ENCODE results near the gene SLC12A9.

The SLC12A9 gene

GRCh38 chr7:100891568-100892247 is 39.2 kb downstream of the SLC12A9 start:
- TF ChIP-seq ZNF274 (IDR thresholded peaks at IDR 0.05; ENCODE audit: low read depth, low read length) (no peak), YY1 (IDR thresholded peaks at IDR 0.05; ENCODE audit: insufficient read depth, insufficient read length) (no peak), SUZ12 (IDR thresholded peaks at IDR 0.05; ENCODE audit: extremely low read depth, insufficient read depth, insufficient read length) (no peak)
- Histone ChIP-seq H3K27me3 (ENCODE audit: insufficient read depth, insufficient read length) (peaks cover 8% of the 10 kb centered on the region), H3K4me3 (ENCODE audit: insufficient read length, low read depth) (no peak overlapping the region), H3K9ac (ENCODE audit: insufficient read length, low read depth) (no peak overlapping the region), H3K4me1 (ENCODE audit: insufficient read depth, insufficient read length) (peaks cover 15% of the 10 kb centered on the region), H3K9me3 (ENCODE audit: insufficient read depth, low read length) (no peaks in the 10 kb centered on the region), H3K36me3 (ENCODE audit: insufficient read depth, insufficient read length, low read length) (peaks cover 38% of the 10 kb centered on the region)
- no peak for DNase-seq (ENCODE audit: low read depth, low spot score)

GRCh38 chr7:100892364-100893317 is 40.1 kb downstream of the SLC12A9 start:
- Histone ChIP-seq H3K27me3 (ENCODE audit: insufficient read depth, insufficient read length) (peaks cover 9% of the 10 kb centered on the region), H3K9ac (ENCODE audit: insufficient read length, low read depth) (no peak overlapping the region), H3K4me3 (ENCODE audit: insufficient read length, low read depth) (no peak overlapping the region), H3K4me1 (ENCODE audit: insufficient read depth, insufficient read length) (peaks cover 8% of the 10 kb centered on the region), H3K36me3 (ENCODE audit: insufficient read depth, insufficient read length, low read length) (peaks cover 28% of the 10 kb centered on the region), H3K9me3 (ENCODE audit: insufficient read depth, low read length) (no peaks in the 10 kb centered on the region)
- TF ChIP-seq YY1 (IDR thresholded peaks at IDR 0.05; ENCODE audit: insufficient read depth, insufficient read length) (no peak), SUZ12 (IDR thresholded peaks at IDR 0.05; ENCODE audit: extremely low read depth, insufficient read depth, insufficient read length) (no peak), ZNF274 (IDR thresholded peaks at IDR 0.05; ENCODE audit: low read depth, low read length) (no peak)
- no peak for DNase-seq (ENCODE audit: low read depth, low spot score)

DNA sequence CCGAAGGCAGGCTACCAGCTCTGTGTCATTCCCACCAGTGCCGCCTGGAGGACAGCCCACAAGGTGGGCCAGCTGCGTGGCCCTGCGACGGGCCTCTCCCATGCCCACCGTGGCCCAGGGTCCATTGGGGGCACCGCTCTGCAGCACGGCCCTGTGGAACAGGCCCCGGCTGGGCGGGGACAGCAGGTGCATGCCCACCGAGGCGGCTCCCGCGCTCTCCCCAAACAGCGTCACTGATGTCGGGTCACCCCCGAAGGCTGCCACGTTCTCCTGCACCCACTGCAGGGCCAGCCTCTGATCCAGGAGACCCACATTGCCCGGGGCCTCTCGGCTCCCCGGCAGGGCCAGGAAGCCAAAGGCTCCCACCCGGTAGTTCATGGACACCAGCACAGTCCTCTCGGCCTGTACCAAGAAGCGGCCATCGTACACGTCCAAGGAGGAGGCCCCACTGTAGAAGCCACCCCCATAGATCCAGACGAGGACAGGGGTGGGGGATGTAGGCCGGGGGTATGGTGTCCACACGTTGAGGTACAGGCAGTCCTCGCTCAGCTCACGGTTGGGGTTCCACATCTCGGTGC is 40.9 kb downstream of the SLC12A9 start:
- peaks cover 8% of the 10 kb centered on the region for H3K4me1 ChIP-seq (ENCODE audit: insufficient read depth, insufficient read length)
- peaks cover 9% of the 10 kb centered on the region for H3K27me3 ChIP-seq (ENCODE audit: insufficient read depth, insufficient read length)
- H3K4me3 ChIP-seq (ENCODE audit: insufficient read length, low read depth), result no peak overlapping the region
- TF ChIP-seq YY1 (IDR thresholded peaks at IDR 0.05; ENCODE audit: insufficient read depth, insufficient read length) (no peak), SUZ12 (IDR thresholded peaks at IDR 0.05; ENCODE audit: extremely low read depth, insufficient read depth, insufficient read length) (no peak), ZNF274 (IDR thresholded peaks at IDR 0.05; ENCODE audit: low read depth, low read length) (no peak)
- no peaks in the 10 kb centered on the region for H3K9me3 ChIP-seq (ENCODE audit: insufficient read depth, low read length)
- peaks cover 21% of the 10 kb centered on the region for H3K36me3 ChIP-seq (ENCODE audit: insufficient read depth, insufficient read length, low read length)
- H3K9ac ChIP-seq (ENCODE audit: insufficient read length, low read depth), result no peak overlapping the region
- no peak for DNase-seq (ENCODE audit: low read depth, low spot score)

- peaks cover 8% of the 10 kb centered on the region for H3K4me1 ChIP-seq (ENCODE audit: insufficient read depth, insufficient read length)
- peaks cover 15% of the 10 kb centered on the region for H3K36me3 ChIP-seq (ENCODE audit: insufficient read depth, insufficient read length, low read length)
- H3K27me3 ChIP-seq (ENCODE audit: insufficient read depth, insufficient read length), result peaks cover 9% of the 10 kb centered on the region
- no peak for DNase-seq (ENCODE audit: low read depth, low spot score)
- H3K4me3 ChIP-seq (ENCODE audit: insufficient read length, low read depth), result peak overlapping the region; percentile 55
- no peaks in the 10 kb centered on the region for H3K9me3 ChIP-seq (ENCODE audit: insufficient read depth, low read length)
- peak overlapping the region; percentile 70 for H3K9ac ChIP-seq (ENCODE audit: insufficient read length, low read depth)
- no peak for TF ChIP-seq SUZ12 (IDR thresholded peaks at IDR 0.05; ENCODE audit: extremely low read depth, insufficient read depth, insufficient read length)
- no peak for TF ChIP-seq YY1 (IDR thresholded peaks at IDR 0.05; ENCODE audit: insufficient read depth, insufficient read length)
- no peak for TF ChIP-seq ZNF274 (IDR thresholded peaks at IDR 0.05; ENCODE audit: low read depth, low read length)
Observed at GRCh38 chr7:100893910-100894721, 41.6 kb downstream of the SLC12A9 start.

DNA sequence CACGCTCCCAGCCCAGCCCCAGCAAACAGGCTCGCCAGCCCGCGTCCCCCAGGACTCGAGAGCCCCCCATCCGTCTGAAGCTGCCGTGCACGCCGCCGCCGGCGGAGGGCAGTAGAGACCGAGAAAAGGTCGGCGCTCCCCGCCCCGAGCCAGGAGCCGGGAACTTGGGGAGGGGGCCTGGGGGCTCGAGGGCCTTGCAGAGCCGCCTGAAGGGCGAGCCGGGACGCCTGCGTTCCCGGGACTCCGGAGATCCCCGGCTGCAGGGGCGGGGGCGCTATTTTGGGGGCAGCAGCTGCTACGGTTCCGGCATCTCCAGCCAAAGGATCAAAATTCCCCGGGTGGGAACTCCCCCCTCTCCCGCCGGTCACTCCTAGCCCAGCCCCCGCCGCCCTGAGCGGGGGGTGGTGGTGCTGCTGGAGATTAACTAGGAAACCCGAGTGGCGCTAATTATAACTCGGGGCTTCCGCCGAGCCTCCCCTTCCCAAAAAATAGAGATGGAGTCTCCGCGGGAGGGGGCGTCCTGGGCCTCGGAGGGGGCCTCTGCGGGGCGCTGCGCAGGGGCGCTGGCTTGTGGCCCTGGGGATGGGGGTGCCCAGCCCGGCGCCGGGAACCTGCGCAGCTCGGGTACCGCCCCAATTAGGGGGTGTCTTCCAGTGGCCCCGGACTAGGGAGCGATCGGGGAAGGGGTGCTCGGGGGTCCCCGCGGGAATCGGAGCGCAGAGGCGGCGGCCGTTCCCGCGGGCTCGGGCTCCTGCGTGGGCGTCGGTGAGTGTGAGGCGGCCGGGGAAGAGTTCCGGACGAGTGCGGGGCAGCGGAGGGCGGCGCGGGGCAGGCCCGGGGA is 42.6 kb downstream of the SLC12A9 start:
- Histone ChIP-seq H3K4me1 (ENCODE audit: insufficient read depth, insufficient read length) (peaks cover 8% of the 10 kb centered on the region), H3K27me3 (ENCODE audit: insufficient read depth, insufficient read length) (peaks cover 9% of the 10 kb centered on the region), H3K36me3 (ENCODE audit: insufficient read depth, insufficient read length, low read length) (peaks cover 15% of the 10 kb centered on the region), H3K9ac (ENCODE audit: insufficient read length, low read depth) (peak overlapping the region; percentile 70), H3K4me3 (ENCODE audit: insufficient read length, low read depth) (peak overlapping the region; percentile 55), H3K9me3 (ENCODE audit: insufficient read depth, low read length) (no peaks in the 10 kb centered on the region)
- peak; percentile 56 for DNase-seq (ENCODE audit: low read depth, low spot score)
- TF ChIP-seq ZNF274 (IDR thresholded peaks at IDR 0.05; ENCODE audit: low read depth, low read length) (no peak), YY1 (IDR thresholded peaks at IDR 0.05; ENCODE audit: insufficient read depth, insufficient read length) (no peak), SUZ12 (IDR thresholded peaks at IDR 0.05; ENCODE audit: extremely low read depth, insufficient read depth, insufficient read length) (no peak)

GRCh38 chr7:100895701-100895955 is 43.1 kb downstream of the SLC12A9 start, which contains the start of gene ACHE:
TSS of gene ACHE (minus strand) at chr7:100895888. CDS start at chr7:100894232, 1,656 bp downstream.
- H3K4me3 ChIP-seq (ENCODE audit: insufficient read length, low read depth), result peak within 1 kb of the TSS; percentile 55
- TF ChIP-seq SUZ12 (IDR thresholded peaks at IDR 0.05; ENCODE audit: extremely low read depth, insufficient read depth, insufficient read length) (no peak), YY1 (IDR thresholded peaks at IDR 0.05; ENCODE audit: insufficient read depth, insufficient read length) (no peak), ZNF274 (IDR thresholded peaks at IDR 0.05; ENCODE audit: low read depth, low read length) (no peak)
- peaks cover 9% of the 10 kb centered on the region for H3K27me3 ChIP-seq (ENCODE audit: insufficient read depth, insufficient read length)
- H3K4me1 ChIP-seq (ENCODE audit: insufficient read depth, insufficient read length), result peaks cover 8% of the 10 kb centered on the region
- DNase-seq (ENCODE audit: low read depth, low spot score), result no peak
- peak within 1 kb of the TSS; percentile 75 for H3K9ac ChIP-seq (ENCODE audit: insufficient read length, low read depth)
- no peaks in the 10 kb centered on the region for H3K9me3 ChIP-seq (ENCODE audit: insufficient read depth, low read length)
- peaks cover 15% of the 10 kb centered on the region for H3K36me3 ChIP-seq (ENCODE audit: insufficient read depth, insufficient read length, low read length)
